Pulmonary artery endothelial cell (primary cell): ENCODE results near the gene PSAPL1. TPM values are rescaled to one million over a fixed set of nuclear protein-coding genes. Genes with fewer than 3 reads are reported as not detected.
"Not testable (repeated sequence)": the region's sequence is repeated elsewhere in the genome, so short reads cannot be mapped to it uniquely, and the experiment has no call there.

Source experiments
- DNase-seq: peaks from one replicate; pipeline ENCODE4 v3.0.0-alpha.2; 2011; ENCODE audit warnings: low read depth, low spot score
- total RNA-seq: library from RNA; depleted of rRNA; stranded (reverse); fragments of >200 nt; gene quantifications from 2 replicates; pipeline ENCODE4 v1.2.3, GENCODE V29; 2014

The PSAPL1 gene
- total RNA-seq, 1 donor from 2014 or later, result not detected

- DNase-seq, result no peak
Measured at GRCh38 chr4:7459471-7459870, 24.7 kb upstream of the PSAPL1 start.

GRCh38 chr4:7458477-7458876 lies 23.7 kb upstream of the PSAPL1 start:
- DNase-seq, result no peak

DNA sequence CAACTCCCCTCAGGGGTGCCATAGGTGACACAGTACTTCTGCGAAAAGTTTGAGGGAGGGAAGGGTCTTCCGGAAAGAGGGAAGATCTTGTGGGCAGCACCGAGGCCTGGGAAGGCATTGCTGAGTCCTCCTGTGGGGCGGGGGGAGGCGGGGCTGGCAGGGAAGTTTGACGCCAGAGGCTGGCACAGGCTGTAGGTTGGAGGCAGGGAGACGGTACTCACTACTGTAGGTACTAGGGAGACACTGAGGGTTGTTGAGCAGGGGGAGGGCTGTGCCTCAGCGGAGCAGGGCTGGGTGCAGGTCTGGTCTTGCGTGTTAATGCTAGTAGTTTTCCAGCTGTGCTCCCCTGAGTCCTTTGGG lies 23.3 kb upstream of the PSAPL1 start:
- DNase-seq, result no peak

GRCh38 chr4:7457201-7458065 lies 22.7 kb upstream of the PSAPL1 start:
- no peak for DNase-seq

DNA sequence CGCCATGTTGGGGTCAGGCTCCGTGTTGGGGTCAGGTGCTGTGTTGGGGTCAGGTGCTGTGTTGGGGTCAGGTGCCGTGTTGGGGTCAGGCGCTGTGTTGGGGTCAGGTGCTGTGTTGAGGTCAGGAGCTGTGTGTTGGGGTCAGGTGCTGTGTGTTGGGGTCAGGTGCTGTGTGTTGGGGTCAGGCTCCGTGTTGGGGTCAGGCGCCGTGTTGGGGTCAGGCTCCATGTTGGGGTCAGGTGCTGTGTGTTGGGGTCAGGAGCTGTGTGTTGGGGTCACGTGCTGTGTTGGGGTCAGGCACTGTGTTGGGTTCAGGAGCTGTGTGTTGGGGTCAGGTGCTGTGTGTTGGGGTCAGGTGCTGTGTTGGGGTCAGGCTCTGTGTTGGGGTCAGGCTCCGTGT lies 18.1 kb upstream of the PSAPL1 start:
- not testable (repeated sequence) for DNase-seq

- no peak for DNase-seq
Measured at GRCh38 chr4:7451800-7452199, 17.1 kb upstream of the PSAPL1 start.

GRCh38 chr4:7451434-7451789 lies 16.7 kb upstream of the PSAPL1 start:
- DNase-seq, result no peak

DNA sequence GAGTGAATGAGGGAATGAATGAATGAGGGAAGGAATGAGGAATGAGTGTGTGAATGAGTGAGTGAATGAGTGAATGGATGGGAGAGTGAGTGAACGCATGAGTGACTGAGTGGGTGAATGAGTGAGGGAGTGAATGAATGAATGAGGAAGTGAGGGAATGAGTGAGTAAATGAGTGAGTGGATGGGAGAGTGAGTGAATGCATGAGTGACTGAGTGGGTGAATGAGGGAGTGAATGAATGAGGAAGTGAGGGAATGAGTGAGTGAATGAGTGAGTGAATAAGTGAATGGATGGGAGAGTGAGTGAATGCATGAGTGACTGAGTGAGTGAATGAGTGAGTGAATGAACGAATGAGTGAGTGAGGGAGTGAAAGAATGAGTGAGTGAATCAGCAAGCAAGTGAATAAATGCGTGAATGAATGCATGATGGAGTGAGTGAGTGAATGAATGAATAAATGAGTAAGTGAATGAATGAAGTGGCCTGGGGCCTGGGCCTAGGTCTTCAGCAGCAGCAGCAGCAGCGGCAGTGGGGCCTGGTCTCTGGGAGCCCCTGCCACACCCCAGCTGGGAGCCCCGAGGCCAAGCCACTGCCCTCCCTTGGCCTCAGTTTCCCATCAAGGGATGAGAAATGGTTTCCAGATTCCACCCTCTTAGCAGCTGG lies 16.2 kb upstream of the PSAPL1 start:
- no peak for DNase-seq

- no peak for DNase-seq
Measured at GRCh38 chr4:7448036-7448435, 13.3 kb upstream of the PSAPL1 start.

DNA sequence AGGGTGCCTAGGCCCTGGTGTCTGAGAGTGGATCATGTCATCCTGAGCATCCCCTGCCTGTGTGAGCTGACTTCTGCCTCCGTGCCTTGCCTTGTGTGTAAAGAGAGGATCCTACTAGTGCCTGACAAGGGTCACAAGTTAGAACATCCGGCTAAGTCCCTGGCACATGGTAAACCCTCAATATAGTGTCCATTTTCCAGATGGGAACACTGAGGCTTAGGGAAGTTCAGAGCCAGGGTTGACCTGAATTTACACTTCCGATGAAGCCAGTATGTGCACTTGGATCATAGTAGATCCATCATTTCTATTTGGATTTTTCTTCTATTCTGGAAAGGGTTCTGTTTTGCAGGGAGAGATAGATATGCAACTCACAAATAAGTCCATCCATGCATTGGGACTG lies 12.5 kb upstream of the PSAPL1 start:
- no peak for DNase-seq

- DNase-seq, result no peak
Measured at GRCh38 chr4:7444731-7445130, 10.0 kb upstream of the PSAPL1 start.

DNA sequence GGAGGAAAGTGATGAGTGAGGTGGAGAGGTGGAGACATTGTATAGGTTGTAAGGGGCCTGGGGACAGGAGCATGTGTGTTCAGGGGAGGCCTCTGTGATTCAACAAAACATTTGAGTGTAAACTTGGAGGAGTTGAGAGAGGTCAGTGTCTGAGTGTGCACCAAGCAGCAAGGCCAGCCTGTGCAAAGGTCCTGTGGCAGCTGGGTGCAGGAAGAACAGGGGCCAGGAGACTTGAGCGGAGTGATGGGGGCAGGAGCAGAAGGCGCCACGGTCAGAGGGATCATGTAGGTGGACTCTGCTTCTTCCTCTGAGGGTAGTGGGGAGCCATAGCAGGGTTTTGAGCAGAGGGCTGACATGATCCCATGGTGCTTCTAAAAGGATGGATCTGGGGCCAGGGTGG lies 9.6 kb upstream of the PSAPL1 start:
- no peak for DNase-seq

DNA sequence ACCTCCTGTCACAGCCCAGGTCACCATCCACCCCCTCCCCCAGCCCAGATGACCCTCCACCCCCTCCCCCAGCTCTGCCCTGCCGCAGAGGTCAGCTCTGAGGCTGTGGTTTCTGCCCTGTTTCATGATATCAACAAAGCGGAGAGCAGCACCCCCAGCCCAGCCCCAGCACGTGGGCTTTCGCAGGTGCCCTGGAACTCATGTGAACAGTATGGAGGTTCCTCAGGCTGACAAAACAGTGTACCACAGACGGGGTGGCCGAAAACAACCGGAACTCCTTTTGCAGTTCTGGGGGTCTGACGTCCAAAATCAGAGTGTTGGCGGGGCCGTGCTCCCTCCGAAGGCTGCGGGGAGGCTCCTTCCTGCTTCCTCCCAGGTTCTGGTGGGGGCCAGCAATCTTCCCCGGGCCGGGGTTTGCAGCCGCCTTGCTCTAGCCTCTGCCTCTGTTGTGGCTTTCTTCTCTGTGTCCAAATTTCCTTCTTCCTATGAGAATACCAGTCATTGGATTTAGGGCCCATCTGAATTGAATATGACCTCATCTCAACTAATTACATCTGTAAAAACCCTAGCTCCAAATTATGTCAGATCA lies 7.9 kb upstream of the PSAPL1 start:
- no peak for DNase-seq

GRCh38 chr4:7441201-7441600 lies 6.5 kb upstream of the PSAPL1 start:
- DNase-seq, result no peak

DNA sequence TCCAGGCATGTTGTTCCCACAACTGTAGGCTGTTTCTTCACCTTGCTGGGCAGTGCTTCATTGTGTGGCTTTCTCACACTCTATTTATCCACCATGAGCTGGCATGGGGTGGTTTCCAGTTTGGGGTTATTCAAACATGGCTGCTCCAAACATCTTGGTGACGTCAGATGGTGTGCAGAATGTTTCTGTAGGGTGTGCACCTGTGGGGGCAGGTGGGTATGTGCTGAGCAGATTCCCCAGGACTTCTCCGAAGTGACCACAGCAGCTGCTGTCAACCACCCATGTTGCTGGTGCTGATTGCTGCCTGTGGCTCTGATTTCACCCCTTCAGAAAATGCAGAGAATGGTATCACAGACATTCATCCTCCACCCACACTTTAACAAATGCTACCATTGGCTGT lies 5.0 kb upstream of the PSAPL1 start:
- DNase-seq, result no peak

DNA sequence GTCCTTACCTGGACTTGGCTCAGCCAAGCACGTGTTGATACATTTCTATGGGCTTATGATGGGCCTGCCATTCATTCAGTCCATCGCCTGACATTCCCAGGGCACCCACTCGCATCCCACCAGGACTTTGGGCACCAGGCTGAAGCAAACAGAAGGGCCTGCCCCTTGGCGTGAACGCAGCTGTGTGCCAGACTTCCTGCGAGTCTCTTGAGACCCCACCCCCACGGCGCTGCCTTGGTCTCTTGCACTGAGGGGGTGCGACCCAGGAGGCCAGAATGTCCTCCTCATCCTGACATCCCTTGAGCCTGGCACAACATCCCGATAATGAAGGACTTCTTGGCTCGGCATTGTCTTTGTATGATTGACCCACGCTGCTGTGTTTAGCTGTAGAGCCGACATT lies 1.5 kb upstream of the PSAPL1 start:
- no peak for DNase-seq

- DNase-seq, result no peak
Measured at GRCh38 chr4:7435471-7436061, 836 bp upstream of the PSAPL1 start.

DNA sequence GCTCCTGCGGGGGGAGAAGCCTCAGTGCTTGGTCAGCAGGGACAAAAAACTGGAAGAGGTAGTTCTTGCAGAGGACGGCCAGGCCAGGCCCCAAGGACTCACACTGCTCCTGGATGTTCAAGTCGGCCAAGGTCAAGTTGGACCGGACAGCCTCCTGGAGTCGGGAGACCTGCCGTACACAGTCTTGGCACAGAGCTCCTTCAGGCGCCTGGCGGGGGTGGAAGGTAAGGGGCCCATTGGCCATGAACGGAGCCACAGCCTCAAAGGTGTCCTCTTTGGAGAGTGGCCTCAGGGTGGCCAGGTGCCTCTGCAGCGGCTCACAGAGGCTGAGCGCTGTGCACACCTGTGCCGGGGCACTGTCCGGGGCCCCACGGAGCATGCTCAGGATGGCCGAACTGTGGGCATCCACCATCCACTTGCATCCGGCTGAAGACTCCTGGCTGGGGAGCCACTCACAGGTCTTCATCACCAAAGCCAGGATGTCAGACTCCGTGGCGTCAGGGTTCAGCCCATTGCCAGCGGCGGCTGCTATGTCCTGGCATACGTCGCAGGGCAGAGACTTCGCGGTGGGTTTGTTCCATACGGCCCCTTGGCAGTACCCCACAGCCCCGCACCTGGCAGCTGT lies 477 bp downstream of the PSAPL1 start:
- no peak for DNase-seq

DNA sequence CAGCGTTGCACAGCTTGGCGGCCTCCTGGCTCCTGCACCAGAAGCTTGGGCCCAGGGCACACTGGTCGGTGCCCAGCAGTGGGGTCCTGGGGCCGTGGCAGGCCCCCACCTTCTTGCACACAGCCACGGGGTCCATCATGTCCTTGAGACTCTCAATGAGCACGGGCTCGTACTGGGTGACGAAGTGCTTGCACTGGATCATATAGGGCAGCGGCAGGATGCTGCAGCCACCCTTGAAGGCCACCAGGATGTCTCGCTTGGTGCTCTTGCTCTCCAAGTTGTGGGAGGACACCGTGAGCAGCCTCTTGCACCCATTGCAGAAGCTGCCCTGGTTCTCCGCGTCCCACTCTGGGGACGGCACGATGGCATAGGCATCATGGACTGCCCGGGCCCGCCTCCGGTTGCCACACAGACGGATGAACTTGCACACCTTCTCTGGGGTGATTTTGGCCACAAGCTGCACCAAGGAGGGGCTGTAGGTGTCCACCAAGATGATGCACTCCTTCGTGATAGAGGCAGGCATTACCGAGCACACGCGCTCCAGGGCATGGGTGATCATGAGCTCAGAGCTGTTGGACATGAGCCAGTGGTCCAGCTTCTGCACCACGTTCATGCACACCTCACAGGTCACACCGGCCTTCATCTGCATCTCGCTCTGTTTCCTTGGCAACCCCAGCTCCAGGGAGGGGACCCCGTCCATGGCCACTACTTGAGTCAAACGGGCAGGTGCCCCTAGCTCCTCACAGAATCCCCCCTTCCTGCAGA lies 1.2 kb downstream of the PSAPL1 start:
- DNase-seq, result no peak

DNA sequence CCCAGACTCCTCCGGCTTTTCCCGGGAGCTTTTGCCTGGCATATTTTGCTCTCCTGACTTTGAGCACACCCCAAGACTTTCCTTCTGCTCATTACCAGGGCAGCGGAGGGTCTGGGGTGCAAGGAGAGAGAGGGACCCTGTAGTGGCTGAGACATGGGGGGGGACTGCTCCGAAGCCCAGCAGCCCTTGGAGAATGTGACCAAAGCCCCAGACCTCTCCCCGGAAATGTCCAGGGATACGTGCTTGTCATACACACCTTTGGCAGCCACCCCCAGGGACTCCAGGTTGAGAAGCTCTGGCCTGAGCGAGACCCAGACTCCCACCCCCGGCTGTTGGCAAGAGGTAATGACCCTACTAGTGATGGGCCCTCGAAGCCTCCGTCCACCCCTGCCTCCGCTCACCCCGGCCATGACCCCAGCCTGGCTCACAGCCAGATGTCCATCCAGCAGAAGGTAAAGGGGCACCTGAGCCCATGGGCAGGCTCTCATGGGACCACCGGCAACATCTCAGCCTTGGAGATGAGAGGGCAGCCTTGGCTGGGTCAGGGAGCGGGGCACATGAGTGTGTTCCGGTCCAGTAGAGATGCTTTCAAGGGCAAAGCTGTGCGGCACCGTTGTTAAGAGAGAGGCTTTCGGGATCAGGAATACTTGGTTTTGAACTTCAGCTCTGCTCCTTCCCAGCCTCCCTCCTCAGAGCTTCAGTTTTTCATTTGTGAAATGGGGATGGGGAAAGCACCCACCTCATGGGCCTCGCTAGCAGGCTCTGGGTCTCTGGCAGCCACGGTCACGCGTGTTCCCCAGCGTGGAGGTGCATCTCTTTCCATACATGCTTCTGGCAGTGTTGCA lies 2.0 kb downstream of the PSAPL1 start:
- DNase-seq, result no peak
